DMS153 (cell line): Measurements from ENCODE around the gene ITFG1.

Source experiments
- DNase-seq: peaks from one replicate; lab custom pipeline; 2025; lab: John Stamatoyannopoulos, UW

Gene ITFG1

DNA sequence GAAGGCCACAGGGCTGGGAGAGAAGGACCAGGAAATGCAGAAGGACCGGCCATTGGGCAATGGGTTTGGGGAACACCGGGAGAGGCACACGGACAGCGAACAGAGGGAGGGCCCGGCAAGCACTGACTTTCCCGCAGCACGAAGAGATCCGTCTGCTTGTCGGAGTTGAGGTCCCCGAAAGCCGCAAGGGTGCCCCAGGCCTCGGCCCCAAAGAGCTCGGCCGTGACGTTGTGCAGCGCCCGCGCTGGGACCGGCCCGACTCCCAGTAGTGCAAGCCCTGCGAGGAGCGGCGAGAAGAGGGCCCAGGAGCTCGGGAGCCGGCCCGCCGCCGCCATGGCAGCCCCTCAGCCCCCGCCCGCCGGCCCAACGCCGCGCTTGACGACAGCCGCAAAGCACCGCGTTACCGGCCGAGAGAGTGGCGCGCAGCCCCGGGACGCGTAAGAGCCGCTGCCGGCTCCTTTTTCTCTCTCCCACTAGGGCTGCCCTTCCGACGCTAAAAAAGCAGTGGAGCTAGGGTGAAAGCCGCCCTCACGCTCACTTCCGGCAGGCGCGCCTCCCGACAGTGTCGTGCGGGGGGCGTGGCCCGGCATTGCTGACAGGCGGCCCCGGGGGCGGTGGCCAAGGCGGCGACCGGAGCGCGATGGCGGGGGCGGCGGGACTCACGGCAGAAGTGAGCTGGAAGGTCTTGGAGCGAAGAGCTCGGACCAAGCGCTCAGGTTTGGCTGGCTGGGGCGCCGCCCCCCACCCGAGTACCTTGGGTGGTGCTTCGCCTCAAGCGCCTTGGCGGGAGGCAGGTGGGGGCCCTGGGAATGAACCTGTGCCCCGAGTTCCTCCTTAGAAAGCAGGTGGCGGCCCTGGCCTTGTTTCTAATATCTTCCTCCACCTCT, at the start of gene ITFG1, which contains the start of gene PHKB:
Gene ITFG1 (minus strand): TSS at position 353 of the 887 bp plus-strand sequence. CDS start 18 bp downstream, at position 335.
Gene PHKB (plus strand): TSS at position 621 of the 887 bp plus-strand sequence. CDS start 20 bp downstream, at position 641.
- DNase-seq: peak; percentile 48

DNA sequence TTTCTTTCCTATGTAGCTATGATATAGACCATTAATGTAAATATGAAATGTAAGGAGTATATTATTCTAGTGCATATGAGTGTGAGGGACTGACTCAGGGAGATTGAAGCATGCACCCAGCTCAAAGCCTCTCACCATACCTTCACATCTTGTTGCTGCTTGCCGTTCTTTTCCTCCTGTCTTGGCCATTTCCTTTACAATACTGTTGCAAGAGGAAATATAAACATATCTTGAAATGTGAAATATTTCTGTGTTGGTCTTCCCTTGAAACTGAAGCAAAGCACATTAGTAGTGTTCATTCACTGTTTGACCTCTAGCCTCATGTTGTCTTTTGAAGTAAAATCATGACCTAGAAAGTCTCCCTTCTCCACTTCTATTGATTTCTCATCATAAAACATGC, 46.8 kb upstream of the ITFG1 start:
- no peak for DNase-seq

DNA sequence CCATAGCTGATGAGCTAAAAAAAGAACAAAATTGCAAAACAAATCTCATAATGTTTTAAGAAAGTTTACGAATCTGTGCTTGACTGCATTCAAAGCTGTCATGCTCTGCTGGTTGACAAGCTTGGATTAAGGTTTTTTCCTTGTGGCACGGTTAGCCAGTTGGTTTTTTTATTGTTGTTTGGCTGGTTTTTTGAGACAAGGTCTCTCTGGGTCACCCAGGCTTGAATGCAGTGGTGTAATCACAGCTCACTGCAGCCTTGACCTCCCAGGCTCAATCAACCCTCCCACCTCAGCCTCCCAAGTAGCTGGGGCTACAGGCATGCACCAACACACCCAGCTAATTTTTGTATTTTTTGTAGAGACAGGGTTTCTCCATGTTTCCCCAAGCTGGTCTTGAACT, 45.9 kb upstream of the ITFG1 start:
- no peak for DNase-seq

DNA sequence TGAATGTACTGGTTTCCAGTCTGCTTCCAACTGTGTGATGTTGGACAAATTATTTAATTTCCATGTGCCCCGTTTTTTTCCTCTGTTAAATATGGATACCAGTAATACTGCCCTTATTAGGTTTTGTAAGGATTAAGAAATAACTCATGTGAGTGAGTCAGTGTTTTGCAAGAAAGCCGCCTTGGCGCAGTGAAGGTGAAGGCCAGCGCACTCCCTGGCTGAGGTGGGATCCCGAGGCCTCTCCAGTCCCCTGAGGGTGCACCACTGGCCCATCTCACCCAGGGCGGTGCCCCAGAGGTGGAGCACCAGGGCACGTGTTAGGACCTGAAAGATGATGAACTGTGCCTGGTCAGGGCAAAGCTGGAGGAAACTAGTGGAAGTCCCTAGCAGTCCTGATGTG, 43.7 kb upstream of the ITFG1 start:
- no peak for DNase-seq

DNA sequence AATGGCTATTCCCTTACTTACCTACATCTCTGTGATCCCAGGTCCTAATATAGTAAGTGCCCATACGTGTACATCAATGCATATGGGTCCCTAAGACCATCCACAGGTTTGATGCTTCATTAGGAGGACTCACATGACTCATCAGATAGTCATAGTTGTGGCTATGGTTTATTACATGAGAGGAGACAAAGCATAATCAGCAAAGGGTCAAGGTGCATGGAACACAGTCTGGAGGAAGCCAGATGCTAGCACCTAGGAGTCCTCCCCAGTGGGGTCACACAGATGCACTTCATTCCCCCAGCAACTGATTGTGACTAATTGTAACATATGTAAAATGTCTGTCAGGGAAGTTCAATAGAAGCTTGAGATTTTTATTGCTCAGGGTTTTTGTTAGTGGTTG, 43.1 kb upstream of the ITFG1 start:
- no peak for DNase-seq

DNA sequence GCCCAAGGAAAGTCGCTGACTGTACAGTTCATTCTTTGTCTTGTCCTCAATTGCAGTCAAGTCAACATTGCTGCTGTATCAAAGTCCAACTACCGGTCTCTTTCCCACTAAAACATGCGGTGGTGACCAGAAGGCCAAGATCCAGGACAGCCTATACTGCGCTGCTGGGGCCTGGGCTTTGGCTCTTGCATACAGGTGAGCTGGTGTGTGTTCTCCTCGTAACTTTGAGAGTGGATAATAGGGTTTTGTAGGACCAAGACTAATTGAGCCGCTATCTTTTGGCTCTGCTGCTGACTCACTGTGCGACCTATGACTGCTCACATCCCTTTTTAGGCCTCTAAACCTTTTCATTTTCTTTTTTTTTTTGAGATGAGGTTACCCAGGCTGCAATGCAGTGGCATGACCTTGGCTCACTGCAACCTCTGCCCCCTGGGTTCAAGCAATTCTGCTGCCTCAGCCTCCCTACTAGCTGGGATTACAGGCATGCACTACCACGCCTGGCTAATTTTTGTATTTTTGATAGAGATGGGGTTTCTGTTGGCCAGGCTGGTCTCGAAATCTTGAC, 38.9 kb upstream of the ITFG1 start:
- no peak for DNase-seq

DNA sequence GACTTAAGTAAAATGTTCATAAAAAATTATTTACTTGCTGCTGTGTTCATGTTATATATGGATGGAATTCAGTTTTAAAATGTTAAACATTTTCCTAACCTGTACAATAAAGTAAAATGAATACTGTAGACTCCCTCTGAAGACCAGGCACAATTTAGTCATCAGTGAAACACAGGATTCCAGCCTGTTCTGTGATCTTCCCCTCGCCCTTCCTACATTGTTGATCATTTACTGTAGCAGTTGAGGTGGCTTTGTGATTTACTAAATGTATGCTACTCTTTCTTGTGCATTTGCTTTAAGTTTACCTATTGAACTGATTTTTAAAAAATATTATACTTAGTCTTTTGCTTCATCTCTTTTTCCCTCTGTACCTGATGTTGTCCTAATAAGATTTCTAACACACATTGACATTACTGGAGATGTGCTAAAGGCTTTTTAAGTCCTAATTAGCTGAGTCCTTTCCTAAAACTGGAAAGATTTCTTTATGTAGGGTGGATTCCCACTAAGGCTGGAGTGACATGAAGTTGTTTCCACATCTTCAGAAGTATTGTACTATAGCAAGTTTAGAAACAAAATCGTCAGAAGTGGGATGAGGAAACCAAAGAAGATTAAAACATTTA, 38.3 kb upstream of the ITFG1 start:
- DNase-seq: no peak

DNA sequence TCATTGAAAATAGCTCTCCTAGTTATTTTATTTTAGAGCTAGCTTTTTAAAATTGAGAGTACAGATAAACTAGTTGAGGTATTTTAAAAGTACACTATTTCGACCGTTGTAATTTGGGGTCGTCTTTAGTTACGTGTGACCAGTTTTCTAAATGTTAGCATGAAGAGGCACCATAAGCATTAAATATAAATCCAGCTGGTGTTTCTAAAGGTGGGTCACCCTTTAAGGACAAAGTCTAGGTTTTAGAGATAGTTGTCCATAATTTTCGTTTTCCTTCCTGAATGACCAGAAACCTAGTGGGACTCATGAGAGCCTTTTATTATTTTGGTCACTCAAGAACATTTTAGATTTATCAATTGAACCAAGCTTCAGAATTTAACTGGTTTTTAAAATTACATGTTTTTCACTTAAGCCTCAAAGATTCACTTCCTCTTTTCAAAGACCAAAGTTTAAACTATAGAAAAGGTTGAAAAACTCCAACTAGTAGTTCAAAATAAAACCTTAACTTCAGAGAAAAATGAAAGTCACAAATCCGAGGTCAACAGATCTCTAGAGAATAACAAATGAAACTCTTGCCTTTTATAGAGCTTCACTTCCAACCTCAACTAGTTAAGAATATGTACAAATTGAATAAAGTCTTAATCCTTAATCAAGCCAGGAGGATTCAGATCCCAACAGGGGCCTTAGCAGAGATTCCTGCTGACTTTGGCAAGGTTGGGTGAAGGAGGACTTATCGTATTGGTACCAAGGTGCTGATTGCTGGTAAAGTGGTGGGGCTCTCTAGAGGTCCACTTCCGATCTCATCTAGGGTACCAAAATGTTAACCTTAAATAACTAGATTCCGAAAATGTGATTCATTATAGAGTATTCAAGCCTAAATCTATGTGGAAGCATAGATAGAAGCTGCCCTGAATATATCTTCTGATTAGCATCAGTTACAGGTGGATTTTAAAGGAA, 32.8 kb upstream of the ITFG1 start:
- DNase-seq: no peak

DNA sequence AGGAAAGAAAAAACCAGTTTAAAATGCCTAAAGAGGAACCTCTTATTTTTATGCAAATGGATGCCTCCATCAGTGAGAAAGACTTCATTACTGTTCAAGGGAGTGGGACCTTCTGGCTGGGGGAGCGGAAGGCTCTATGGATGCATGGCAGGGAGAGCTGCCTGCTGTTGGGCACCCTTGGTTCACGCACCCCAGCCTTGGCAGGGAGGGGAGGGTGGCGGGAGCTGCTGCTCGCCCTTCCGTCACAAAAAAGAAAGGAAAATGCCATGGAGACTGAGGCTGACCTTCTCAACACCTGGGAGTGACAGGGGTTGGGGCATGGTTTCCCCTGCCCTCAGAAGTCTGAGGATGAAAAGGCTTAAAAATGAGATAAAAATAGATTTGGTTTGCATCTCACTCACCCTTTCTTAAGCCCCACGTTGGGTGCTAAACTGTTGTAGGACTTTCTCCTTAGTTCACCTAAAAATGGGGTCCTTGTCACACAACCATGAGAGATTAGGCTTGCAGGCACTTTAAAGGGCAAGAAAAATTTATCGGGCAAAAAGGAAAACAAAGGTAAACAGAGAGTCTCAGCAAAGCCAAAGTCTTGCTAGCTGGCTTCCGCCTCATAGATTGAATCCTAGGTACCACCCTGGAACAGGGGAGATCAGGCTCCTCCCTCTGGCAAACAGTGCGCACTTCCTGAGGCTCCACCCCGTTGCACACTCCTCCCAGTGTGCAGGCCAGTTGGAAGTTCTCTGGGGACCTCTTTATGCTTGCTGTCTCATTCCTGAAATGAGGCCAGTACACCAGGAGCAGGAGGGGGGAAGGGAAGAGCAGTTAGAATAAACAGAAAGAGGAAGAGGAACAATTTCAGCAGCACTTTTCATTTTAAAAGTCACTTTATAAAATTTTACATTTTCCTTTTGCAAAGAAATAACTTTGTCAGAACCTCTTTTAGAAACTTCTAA, 31.8 kb upstream of the ITFG1 start:
- DNase-seq: no peak

DNA sequence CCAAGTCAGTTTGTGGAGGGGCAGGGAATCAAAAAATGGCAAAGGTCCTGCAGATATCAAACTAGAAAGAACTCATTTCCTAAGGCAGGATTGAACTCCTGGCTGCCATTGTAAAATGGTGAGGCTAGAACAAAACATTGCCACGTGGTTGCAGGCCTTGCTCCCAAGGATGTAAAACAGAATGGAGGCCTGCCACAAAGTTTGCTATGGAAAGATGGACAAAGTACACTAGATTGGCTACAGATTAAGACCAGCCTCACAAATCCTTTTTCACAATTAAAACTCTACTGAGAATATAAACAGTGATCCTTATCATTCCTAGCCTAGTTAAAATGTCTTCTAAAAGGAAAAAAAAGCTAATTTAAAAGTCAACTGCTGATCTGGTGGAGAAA, 31.2 kb upstream of the ITFG1 start:
- DNase-seq: no peak

DNA sequence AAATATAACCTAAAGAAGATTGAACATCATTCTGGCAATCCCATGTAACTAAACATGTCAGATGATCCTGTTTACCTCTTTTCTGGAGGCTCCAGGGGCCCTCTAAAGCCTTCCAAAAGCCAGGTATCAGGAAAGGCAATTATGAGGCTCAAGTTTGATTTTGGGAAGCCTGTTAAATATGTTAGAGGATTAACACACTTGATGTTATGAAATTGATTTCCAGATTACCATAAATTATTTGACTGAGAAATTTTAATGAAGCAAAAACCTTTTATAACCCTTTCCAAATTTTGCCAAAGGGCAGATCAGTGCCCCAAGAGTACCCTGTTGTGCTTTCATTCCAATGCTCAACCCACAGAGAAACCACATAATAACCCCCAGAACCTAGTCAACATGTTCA, 29.6 kb upstream of the ITFG1 start:
- no peak for DNase-seq

DNA sequence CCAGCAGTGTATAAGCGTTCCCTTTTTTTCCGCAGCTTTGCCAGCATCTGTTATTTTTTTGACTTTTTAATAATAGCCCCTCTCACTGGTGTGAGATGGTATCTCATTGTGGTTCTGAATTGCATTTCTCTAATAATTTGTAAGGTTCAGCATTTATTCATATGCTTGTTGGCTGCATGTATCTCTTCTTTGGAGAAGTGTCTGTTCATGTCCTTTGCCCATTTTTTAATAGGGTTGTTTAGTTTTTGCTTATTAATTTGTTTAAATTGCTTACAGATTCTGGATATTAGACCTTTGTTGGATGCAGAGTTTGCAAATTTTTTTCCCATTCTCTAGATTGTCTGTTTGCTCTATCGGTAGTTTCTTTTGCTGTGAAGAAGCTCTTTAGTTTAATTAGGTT, 27.2 kb upstream of the ITFG1 start:
- no peak for DNase-seq

DNA sequence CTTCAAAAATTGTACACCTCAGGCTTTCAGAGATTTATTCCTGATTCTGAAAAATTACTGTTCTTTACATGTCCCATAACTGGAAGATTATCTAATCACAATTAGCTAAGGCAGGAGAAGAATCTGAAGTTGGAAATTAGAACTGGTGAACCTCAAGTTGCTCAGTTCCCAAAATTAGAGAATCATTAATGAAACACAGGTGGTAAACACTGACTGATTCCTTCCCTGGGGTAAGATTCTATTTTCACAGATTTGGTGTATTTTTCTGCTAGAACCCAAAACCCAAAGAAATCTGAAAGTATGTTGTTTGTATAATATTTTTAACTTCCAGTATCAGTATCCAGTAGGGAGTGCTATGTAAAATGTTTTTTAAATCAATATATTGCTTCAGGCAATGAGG, 26.0 kb upstream of the ITFG1 start:
- DNase-seq: no peak

DNA sequence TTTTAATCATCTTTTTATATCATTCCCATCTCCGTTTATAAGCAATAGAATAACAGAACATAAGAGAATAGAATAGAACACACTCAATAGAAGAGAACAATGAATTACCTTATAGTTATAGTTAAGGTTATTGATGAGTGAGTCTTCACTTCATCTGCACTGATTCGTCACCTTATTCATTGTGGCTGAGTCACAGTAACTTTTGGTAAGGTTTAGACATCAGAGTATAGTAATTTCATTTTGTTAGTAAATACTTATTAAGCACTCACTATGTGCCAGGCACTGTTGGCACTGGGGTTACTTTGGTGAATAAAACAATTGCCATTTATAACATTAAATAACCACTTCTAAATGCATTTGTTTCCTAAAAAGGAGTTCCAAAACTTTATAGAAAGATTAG, 22.8 kb upstream of the ITFG1 start:
- DNase-seq: no peak

DNA sequence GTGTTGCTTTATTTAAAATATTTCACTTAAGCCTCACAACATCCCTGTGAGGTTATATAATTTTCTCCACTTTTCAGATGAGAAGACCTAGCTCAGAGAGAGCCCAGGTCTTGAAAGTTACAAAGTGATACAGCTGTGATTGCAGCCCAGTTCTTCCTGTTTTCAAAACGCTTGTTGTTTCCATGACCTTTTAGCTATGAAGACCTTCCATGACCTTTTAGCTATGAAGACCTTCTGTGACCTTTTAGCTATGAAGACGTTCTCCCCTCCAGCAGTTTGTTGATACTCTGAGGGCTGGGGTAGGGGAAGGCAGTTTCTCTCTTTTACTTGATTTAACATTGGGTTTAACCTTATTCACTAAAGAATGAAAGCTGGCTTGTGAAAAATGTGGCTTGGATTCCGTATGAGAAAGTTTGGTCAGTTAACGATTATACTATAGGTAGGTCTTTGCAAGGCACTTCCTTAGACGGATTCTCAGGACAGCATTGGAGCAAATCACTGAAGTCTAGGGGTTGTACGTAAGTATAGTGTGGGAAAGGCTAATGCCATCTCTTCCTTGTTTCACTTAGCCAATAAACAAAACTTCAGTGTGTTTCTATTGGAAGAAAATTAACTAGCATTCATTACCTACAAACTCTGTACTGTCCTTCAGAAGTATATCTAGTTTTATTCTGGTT, 21.0 kb upstream of the ITFG1 start:
- no peak for DNase-seq

DNA sequence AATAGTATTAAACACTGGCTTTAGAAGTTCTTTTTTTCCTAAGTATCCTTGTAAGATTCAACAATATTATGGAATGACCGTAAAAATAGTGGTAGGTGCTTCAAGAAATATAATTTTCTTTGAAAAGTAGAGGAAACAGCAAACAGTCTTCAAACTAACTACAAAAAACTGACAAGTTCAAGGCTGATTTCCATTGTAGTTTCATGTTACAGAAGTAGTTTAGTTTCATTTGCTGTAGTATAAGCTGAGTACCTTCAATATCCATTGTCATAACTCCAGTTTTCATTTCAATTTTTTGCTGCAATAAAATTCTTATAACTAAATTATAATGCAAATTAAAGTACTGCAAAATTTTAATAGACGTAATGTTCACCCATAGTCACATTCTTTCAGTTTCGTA, 19.5 kb upstream of the ITFG1 start:
- no peak for DNase-seq

DNA sequence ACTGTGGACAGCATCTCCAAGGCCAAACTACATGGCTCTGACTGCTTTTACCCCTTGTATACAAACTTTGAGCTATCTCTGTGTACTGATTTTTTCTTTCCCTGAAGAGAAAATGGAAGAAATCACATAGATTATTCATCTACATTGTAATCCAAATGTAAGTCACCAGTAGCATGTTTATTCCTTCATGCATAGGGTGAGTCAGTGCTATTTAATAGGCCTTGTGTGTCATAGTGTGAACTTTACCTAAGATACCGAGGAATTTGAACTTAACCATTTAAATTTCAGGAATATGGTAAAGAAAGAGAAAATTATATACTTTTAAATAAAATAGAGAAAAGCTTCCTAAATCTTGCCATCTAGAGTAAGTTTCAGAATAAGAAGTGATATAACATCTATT, 16.8 kb upstream of the ITFG1 start:
- no peak for DNase-seq

DNA sequence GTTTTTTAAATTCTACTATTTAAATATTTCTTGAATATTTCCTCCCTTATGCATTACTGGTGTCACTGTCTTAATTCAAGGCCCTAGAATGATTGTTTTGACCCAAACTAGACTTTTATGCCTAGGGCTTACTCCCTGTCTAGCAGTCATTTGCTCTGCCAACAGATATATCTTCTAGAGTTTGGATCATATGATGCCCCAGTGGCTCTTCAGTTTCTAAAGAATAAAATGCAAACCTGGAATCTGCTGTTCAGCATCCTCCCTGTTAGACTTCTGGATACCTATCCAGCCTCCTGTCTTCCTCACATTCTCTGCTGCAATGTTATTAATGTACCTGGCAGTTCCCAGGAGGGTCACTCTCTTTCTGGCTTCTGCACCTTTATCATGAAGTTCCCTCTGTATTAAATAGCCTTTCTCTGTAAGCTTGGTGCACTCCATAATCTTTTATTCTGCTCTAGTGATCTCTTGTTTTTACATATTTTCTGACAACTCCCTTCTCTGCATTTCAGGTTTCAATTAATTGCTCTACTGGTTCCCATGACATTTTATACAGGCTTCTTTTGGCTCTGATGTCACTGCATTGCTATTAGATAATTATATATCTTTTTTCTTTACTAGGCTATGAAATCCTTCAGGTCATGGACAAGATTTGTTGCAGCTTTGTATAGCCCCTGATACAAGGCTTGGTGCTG, 15.9 kb upstream of the ITFG1 start:
- no peak for DNase-seq

DNA sequence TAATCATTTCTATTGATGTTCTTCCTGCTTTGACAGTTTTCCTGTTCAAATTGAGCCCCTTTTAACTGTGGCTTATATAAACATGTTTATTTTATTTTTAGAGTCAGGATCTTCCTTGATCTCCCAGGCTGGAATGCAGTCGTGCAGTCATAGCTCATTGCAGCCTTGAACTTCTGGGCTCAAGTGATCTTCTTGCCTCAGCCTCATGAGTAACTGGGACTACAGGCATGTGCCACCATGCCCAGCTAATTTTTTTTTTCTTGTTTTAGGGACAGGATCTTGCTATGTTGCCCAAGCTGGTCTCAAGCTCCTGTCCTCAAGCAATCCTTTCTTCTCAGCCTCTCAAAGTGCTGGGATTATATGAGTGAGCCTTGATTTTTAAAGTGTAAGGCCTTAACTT, 14.9 kb upstream of the ITFG1 start:
- no peak for DNase-seq

DNA sequence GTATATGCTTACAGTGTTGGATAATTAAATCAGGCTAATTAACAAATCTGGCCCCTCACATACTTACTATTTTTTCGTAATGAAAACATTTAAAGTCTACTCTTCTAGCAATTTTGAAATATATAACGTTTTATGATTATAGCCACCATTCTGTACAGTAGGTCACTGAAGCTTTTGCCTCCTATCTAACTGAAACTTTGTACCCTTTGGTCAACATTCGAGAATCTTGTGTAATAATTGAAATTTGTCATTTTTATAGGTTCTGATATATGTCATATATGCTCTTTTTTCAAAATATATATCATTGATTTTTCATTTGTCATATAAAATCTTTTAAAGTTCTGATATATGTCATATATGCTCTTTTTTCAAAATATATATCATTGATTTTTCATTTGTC, 12.9 kb upstream of the ITFG1 start:
- no peak for DNase-seq
